HG02642 (cell line): ENCODE measurements around the gene IRAK3.
A peak's percentile ranks its signal among the peaks of the same experiment; 100 is the strongest.
"Not testable (repeated sequence)": the region's sequence is repeated elsewhere in the genome, so short reads cannot be mapped to it uniquely, and the experiment has no call there.

Experiments used
- ATAC-seq: cut with Tn5 transposase; IDR thresholded peaks from one replicate; pipeline ENCODE4 v1.9.1; 2021; ENCODE audit warnings: mild to moderate bottlenecking; ENCODE audit not compliant: unreplicated experiment, poor library complexity

IRAK3 gene

DNA sequence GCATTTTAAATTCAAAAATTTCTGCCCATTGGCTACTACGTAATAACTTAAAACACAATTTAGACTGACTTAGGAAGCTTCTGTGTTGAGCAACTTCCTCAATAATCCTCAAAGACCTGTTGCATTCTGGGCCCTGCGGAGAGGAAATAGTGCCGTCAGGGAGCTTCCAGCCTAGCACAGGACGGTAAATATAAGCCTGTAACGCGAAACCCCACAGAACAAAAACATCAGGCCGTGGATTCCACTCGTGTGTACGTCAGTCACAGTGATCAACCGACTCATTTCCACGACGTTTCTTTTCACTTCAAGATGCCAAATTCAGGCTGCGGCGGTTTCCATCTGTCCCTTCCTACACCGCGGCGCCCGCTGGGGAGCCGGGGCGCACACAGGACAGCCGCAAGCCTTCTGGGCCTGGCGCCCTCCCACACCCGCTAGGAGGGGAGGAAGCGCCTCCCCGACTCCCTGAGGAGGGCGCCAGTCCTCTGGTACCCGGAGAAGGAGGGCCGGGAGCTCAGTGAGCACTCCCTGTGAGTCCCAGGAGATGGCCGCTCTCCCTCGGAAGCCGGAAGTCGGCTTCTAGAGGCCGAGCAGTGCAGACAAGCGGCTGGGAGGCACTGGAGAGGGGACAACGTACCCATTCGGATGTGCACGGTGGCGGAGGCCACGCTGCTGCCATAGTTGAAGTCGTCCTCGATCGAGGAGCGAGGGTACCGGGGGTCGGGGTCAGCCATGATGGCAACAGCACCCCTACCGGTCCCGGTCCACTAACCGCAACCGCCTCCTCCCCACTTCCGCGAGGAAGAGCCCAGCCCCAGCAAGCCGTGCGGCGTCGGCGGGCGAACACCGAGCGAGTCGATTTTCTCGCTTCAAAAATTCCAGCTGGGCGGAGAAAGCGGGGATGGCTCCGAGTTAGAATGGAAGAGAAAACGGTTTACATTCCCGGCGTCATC is 19.5 kb upstream of the IRAK3 start, which contains the start of gene TMBIM4:
TSS of gene TMBIM4 (minus strand) at position 776 of the 950 bp plus-strand sequence. CDS start at position 731, 45 bp downstream.
- peak; percentile 91 for ATAC-seq

DNA sequence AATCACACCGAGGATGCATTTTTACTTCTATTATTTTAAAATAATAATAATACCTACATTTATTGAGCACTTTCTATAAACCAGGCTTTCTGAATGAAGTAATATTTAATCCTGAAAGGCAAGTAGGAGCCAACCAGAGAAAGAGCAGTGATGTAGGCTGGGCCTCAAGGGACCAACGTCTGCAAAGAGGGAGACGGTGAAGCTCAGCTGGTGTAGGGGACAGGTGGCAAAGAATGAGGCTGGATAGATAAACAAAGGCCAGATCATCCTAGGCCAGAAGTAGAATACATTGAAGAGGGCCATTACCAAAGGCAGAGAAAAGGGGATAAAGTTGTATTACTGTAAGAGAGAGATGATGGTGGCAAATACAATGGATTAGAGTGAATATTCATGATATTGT is 18.4 kb upstream of the IRAK3 start:
- no peak for ATAC-seq

DNA sequence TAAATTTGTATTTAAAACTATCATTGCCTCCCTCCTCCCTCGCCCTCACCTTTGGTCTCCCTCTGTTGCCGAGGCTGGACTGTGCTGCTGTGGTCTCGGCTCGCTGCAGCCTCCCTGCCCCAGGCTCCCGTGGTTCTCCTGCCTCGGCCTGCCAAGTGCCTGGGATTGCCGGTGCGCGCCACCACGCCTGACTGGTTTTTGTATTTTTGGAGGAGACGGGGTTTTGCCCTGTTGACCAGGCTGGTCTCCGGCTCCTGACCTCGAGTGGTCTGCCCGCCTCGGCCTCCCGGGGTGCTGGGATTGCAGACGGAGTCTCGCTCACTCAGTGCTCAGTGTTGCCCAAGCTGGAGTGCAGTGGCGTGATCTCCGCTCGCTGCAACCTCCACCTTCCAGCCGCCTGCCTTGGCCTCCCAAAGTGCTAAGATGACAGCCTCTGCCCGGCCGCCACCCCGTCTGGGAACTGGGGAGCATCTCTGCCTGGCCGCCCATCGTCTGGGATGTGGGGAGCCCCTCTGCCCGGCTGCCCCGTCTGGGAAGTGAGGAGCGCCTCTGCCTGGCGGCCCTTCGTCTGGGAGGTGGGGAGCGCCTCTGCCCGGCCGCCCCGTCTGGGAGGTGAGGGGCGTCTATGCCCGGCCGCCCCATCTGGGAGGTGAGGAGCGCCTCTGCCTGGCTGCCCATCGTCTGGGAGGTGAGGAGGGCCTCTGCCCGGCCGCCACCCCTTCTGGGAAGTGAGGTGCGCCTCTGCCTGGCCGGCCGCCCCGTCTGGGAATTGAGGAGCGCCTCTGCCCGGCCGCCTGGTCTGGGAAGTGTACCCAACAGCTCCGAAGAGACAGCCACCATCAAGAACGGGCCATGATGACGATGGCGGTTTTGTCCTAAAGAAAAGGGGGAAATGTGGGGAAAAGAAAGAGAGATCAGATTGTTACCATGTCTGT is 14.4 kb upstream of the IRAK3 start:
- ATAC-seq = not testable (repeated sequence)

DNA sequence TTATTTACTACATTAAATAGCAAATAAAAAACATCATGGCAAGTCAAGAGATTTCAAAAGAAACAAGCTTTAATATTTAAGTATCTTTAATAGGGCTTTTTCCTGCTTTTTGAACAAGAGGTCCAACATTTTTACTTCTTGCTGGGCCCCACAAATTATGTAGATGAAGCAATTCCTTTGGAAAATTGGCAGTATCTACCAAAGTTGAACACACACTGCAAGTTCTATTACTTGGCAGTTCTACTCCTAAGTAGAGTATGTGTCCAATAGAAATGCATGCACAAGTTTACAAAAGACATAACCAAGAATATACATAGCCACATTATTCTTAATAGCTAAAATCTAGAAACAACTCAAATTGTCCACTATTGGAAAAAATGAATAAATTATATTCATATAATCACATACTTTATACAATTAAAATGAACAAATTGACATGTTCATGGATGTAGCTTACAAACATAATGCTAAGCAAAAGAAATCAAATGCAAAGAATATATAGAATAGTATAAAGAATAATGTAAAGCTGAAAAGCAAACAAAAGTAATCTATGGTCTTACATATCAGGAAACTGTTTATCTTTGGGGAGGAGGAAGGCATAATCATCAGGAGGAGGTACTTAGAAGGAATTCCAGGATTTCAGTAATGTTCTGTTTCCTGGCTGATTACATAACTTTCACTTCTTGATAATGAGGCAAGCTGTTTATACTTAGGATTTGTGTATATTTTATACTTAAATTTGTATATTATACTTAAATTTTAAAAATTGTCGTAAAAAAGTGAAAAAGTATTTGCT is 12.7 kb upstream of the IRAK3 start:
- no peak for ATAC-seq

DNA sequence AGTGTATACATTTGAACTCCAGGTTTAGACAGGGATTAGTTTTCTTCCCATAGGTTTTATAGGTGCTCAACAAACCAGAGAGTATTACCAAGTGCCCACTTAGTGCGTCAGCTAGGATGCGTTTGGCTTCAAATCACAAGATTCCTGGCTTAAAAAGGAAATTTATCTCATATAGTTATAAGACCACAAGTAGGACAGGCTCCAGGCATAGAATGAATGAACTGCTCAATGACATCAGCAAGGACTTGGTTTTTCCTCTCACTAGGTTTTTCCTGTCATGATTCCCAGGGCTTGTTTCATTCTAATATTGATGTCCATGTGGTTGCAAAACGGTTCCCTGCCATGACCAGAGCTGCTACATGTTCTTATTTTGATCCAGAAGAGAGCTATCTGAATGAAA is 6.1 kb upstream of the IRAK3 start:
- ATAC-seq = no peak

DNA sequence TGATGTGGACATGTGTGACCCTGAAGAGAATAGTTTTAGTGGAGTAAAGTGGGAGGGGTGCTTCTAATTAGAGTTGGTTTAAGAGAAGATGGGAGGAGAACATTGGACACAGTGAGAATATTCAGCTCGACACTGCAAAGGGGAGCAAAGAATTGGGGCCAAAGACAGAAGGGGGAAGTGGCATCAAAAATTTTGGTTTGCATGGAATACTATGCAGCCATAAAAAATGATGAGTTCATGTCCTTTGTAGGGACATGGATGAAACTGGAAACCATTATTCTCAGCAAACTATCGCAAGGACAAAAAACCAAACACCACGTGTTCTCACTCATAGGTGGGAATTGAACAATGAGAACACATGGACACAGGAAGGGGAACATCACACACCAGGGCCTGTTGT is 4.2 kb upstream of the IRAK3 start:
- not testable (repeated sequence) for ATAC-seq

DNA sequence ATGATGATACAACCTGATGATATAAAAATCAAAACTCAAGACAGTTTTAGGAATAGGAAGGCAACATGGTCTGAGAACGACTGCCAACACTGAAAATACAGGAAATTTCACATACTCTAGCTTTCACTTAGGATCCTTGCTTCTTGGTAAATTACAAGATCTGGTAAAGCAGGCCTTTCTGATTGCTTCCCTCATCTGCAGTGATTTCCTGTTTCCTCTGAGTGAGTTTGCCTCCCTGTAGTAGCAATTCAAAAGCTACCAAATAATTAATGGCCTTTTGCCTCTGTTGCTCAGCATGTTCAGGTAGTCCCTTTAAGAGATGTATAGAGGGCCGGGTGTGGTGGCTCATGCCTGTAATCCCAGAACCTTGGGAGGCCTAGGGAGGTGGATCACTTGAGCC is 2.0 kb upstream of the IRAK3 start:
- ATAC-seq = no peak

DNA sequence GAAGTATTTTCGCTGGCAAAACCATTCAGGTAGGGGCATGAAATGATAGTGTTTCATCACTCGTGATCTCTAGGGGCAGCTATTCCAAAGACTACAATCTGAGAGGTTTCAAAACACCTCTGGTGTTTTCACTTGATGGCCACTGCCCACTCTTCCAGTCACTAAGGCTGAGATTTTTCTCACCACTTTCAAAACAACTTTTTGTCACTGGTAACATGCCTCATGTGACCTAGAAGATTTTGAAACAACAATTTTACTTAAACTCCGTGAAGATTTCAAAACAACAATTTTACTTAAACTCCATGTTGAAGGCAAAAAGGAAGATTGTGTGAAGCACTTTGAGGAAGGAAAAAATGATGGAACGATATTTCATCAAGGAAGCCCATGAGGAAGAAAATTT is 1.2 kb upstream of the IRAK3 start:
- ATAC-seq = no peak

DNA sequence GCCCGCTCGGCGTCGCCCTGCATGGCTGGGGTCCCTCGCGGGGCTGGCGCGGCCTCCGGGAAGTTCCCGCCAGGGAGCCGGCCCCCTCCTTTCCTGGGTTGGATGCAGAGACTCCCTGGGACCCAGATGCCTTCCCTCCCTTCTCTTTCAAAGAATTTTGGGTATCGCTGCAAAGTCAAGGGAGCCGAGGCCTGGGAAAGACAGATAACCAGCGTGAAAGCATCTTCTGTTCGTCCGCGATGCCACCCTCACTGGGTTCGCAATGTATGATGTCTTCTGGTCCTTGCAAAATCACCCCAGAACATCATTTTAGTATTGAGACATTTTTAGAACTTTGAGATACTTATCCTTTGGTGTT is 451 bp downstream of the IRAK3 start:
- no peak for ATAC-seq

DNA sequence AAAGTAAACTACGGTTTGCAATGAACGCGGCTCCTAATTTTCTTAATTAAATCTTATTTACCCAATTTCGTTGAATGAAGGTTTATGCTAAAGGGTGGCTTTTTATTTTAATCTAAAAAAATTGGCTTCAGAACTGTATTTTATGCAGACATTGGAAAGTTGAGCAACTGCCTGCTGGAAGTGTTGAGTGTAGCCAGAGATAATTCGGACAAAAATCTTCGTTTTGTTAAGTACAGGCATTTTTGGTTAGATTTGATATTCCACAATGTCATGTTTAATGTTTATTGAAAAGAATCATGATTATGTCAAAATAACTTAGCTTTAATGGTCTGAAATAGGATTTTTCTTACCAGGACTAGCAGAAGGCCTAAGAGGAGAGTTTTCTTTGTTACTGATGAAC is 875 bp downstream of the IRAK3 start:
- no peak for ATAC-seq

DNA sequence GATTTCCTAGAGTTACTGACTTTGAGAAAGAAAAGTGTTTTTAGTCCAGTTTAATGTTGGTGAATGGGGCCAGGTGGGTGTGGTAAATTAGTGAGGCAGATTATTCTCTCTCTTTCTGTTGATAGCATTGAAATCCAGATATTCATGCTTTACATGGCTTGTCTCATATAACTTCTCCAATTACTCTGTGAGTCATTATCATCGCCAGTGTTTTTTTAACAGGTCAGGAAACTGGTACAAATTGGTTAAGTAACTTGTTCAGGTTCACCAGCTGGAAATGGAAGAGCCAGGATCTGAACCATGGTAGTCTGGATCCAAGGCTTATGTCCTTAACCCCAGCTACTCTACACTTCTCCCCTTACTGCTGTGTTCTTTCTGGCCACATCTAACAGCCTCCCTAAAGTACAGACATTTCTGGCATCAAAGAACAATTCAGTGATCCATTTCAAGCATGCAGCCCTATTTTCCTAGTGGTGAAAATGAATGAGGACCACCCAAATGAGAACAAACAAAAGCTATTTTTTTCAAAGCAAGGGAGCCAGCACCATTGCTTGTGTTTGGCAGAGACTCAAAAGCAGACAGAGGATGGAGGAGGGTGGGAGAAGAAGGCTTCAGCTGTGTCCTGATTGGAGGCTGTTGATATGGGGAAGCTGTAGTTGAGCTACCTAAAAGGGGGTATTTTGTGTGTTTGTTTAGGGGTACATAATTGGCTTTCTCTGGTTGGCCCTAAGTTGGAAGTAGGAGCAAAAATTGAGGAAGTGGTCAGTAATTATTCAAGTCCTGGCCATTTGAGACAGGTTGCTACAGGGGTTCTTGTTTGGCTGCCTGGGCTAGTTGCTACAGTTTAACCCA is 1.7 kb downstream of the IRAK3 start:
- ATAC-seq = no peak

DNA sequence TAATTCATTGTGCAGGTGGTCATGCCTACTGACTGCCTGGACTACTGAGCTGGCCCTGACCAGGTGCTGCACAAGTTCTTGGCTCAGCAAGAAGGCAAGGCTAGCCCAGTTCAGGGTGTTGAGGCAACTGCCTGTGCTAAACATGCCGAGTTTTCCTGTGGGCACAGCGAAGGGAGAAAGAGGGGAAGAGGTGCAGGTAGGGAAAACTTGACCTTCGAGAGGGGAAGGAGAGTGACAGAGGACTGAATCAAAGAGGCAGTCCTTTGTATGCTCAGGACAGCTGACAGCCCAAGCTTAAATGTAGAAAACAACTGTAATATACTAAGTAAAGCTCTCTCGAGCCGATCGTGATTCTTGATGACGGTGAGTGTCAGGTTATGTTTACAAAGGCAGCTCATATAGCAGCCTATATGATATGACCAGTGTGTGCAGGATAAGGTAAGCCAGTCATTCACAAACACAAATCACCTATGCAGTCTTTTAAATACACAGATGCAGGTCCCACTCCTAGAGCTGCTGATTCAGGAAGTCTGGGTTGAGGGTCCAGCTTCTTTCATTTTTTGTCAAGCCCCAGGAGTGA is 2.6 kb downstream of the IRAK3 start:
- ATAC-seq = no peak

DNA sequence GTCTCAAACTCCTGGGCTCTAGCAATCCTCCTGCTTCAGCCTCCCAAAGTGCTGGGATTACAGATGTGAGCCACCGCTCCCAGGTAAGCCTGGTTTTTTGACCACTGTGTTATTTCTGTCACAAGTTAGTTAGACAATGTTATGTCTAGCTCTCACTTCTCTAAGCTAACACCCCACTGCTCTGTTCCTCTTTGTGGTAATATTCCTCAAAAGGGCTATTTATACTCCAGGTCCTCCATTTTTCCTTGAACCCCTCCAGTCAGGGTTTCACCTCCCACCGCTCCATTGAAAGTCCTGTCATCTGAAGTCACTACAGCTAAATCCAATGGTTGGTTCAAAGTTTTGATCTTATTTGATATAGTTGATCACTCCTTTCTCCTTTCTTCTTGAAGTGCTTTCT is 5.1 kb downstream of the IRAK3 start:
- no peak for ATAC-seq

DNA sequence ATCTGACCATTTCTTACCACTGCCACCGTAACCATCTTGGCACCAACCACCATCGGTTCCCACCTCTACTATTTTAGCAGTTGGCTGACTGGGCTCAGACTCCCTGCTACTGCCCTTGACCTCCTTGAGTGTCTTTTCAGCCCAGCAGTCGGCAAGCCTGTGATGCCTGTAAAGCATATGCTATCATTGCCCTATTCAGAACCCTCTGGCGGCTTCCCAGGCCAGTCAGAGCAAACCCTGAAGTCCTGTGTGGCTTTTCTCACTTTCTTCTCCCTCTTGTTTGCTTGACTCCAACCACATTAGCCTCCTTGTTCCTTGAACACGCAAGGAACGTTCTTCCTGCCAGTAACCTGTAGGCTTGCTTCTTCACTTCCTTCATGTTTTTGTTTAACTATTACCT is 6.2 kb downstream of the IRAK3 start:
- ATAC-seq = no peak

DNA sequence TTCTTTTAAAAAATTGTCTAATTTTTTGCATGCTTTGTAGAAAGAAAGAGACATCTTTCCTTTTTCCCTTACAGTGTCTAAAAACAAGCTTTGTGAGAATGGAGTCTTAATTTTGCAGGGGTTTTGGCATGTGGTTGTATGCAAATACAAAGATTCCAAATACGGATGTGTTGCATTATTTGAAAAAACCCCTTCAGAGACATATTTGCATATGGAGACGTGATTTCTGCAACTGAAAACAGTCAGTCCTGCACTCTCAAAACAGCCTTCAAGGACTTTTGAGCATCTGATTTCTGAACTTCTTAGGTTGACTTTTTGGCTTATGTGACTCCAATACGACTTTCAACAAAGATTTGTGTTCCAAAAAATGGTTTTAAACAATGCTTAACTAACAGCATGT is 7.8 kb downstream of the IRAK3 start:
- peak; percentile 92 for ATAC-seq

DNA sequence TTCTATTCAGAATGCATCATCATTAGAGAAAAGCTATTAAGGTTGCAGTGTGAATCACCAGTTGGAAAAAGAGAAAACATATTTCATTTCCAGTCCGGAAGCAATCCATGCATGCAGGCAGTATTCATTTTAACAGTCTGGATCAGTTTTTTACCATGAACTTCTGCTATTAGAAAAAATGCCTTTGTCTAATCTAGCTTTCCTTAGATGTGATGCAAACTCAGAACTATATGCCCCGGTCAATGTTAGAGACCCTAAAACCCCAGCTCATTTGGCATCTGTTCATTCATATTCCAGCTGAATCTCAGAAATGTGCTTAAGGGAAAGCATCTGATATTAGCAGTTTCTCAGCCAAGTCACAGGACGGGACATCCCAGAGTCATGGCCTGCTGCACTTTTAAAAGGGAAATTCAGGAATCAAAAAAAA is 8.5 kb downstream of the IRAK3 start:
- no peak for ATAC-seq

DNA sequence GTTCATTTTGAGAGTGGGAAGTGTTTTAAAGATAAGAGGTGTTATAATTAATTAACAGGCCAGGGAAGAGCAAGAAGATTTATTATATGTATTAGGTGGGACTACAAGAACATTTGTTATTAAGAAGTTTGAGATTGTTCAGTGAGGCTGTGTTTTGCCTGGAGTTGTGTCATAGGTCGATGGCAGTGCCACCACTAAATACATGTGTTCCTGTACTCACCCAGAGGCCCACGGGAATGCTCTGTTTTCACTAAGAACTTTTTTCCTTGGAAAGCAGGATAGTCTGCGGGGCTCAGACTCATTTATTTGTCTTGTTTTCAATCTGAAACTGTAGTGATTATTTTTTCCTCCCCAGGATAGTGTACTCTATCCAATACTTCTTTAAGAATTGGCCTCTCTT is 10.1 kb downstream of the IRAK3 start:
- no peak for ATAC-seq

DNA sequence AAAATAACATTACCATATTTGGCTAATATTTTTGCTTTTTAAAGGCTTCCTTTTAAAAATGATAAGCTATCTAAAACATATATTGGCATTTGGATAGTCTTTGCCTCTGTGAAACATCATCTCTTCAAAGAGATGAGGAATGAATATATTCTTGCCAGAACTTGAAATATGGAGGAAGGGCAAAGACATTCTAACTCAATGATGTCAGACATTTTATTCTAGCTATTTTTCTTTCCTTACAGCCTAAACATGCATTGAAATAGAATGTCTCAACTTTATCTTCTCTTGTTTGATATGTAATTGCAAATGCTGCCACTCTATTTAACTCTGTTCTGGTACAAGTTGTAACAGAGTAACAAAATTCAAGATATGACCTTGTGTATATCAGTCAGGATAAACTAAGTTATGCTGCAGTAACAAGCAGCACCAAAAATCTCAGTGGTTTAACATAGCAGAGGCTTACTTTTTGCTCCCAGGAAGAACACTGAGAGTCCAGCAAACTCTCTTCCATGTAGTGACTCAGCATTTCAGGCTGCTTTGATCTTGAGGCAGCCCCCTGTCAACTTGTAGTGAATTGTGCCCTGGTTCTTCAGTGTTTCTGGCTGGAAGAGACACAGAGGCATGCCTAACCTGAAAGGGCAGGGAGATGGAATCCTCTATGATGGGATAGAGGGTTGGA is 11.0 kb downstream of the IRAK3 start:
- no peak for ATAC-seq

DNA sequence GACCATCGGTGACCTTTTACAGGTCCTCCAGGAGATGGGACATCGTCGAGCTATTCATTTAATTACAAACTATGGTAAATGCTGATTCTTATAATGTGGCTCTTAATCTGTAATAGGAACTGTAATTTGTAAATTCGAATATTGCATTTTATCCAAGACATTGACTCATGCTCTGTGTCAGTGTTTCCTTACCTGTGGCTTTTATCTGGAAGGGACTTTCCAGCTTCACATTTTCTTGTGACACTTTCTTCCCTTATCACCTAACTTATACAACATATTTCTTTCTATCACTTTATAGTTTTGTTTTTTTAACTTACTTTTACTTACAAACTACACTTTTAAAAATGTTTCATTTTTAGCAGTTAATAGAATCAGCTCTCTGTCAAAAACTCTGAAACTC is 14.8 kb downstream of the IRAK3 start:
- no peak for ATAC-seq
